ENCODE data around the gene OLFML2B. TPM values are rescaled to one million over a fixed set of nuclear protein-coding genes. Genes with fewer than 3 reads are reported as not detected.
A peak's percentile ranks its signal among the peaks of the same experiment; 100 is the strongest.

Gene OLFML2B
- total RNA-seq, 8 experiments from 2014 or later = 1.0 to 15.3 (median 2.2) TPM

- WGBS, 10 experiments = 27 to 100% (median 71%) methylated on average over 1 to 3 of the region's 3 CpGs; no CpG with 5 or more reads in 3 of the 10 experiments
- H3K4me3 ChIP-seq = no peak overlapping the region
- in situ Hi-C loops (cut with MboI; ENCODE audit: low pct_unique_long_range_greater_than_20kb in 2 of 9, low sequenced_read_pairs in 9 of 9, unreplicated experiment in 9 of 9) = no loop called here
These were observed 8.5 kb downstream of the OLFML2B start for GRCh38 chr1:162015196-162015595.

GRCh38 chr1:162014202-162014601 lies 9.5 kb downstream of the OLFML2B start:
- no peak overlapping the region for H3K27ac ChIP-seq
- WGBS, 10 experiments = 36 to 100% (median 58%) methylated on average over 1 to 2 of the region's 2 CpGs; no CpG with 5 or more reads in 1 of the 10 experiments

More at GRCh38 chr1:162015196-162015595, 8.5 kb downstream of the OLFML2B start:
- no peak overlapping the region for H3K27ac ChIP-seq
- ATAC-seq (replicated peaks in 6 of 8) = no peak
- H3K4me1 ChIP-seq (replicated peaks in 1 of 2) = no peaks in the 10 kb centered on the region

GRCh38 chr1:162013289-162013688 lies 10.4 kb downstream of the OLFML2B start:
- no peak for ATAC-seq (replicated peaks in 6 of 8)
- H3K4me3 ChIP-seq = no peak overlapping the region
- H3K27ac ChIP-seq = no peak overlapping the region
- in situ Hi-C loops (cut with MboI; ENCODE audit: low pct_unique_long_range_greater_than_20kb in 2 of 9, low sequenced_read_pairs in 9 of 9, unreplicated experiment in 9 of 9) = no loop called here
- H3K4me1 ChIP-seq (replicated peaks in 1 of 2) = no peaks in the 10 kb centered on the region

More at GRCh38 chr1:162014202-162014601, 9.5 kb downstream of the OLFML2B start:
- no peak for ATAC-seq (replicated peaks in 6 of 8)
- in situ Hi-C loops (cut with MboI; ENCODE audit: low pct_unique_long_range_greater_than_20kb in 2 of 9, low sequenced_read_pairs in 9 of 9, unreplicated experiment in 9 of 9) = no loop called here
- Histone ChIP-seq H3K4me3 (no peak overlapping the region), H3K4me1 (replicated peaks in 1 of 2) (no peaks in the 10 kb centered on the region)

- Histone ChIP-seq H3K27ac (no peak overlapping the region), H3K4me1 (replicated peaks in 1 of 2) (no peaks in the 10 kb centered on the region), H3K4me3 (no peak overlapping the region)
- in situ Hi-C loops (cut with MboI; ENCODE audit: low pct_unique_long_range_greater_than_20kb in 2 of 9, low sequenced_read_pairs in 9 of 9, unreplicated experiment in 9 of 9) = no loop called here
- 32 to 93% (median 85%) methylated on average over 3 to 8 of the region's 9 CpGs; no CpG with 5 or more reads in 2 of the 10 experiments for WGBS, 10 experiments
- ATAC-seq (replicated peaks in 6 of 8) = no peak
These were observed 12.2 kb downstream of the OLFML2B start for GRCh38 chr1:162011337-162012012.

GRCh38 chr1:162010175-162010506 lies 13.5 kb downstream of the OLFML2B start:
- H3K4me3 ChIP-seq = no peak overlapping the region
- ATAC-seq (replicated peaks in 6 of 8) = no peak
- WGBS, 10 experiments = 50 to 94% (median 71%) methylated on average over 1 to 3 of the region's 3 CpGs; no CpG with 5 or more reads in 5 of the 10 experiments
- in situ Hi-C loops (cut with MboI; ENCODE audit: low pct_unique_long_range_greater_than_20kb in 2 of 9, low sequenced_read_pairs in 9 of 9, unreplicated experiment in 9 of 9) = no loop called here
- H3K27ac ChIP-seq = no peak overlapping the region
- H3K4me1 ChIP-seq (replicated peaks in 1 of 2) = no peaks in the 10 kb centered on the region

GRCh38 chr1:162009501-162010174 lies 14.0 kb downstream of the OLFML2B start:
- no peaks in the 10 kb centered on the region for H3K4me1 ChIP-seq (replicated peaks in 1 of 2)
- no peak overlapping the region for H3K27ac ChIP-seq
- H3K4me3 ChIP-seq = no peak overlapping the region
- no peak for ATAC-seq (replicated peaks in 6 of 8)
- WGBS, 10 experiments = 42 to 76% (median 53%) methylated on average over 1 to 9 of the region's 9 CpGs; no CpG with 5 or more reads in 5 of the 10 experiments
- in situ Hi-C loops (cut with MboI; ENCODE audit: low pct_unique_long_range_greater_than_20kb in 2 of 9, low sequenced_read_pairs in 9 of 9, unreplicated experiment in 9 of 9) = no loop called here

- in situ Hi-C loops (cut with MboI; ENCODE audit: low pct_unique_long_range_greater_than_20kb in 2 of 9, low sequenced_read_pairs in 9 of 9, unreplicated experiment in 9 of 9) = no loop called here
- H3K27ac ChIP-seq = no peak overlapping the region
- 65 to 100% (median 83%) methylated on average over 1 to 5 of the region's 5 CpGs; no CpG with 5 or more reads in 4 of the 10 experiments for WGBS, 10 experiments
- ATAC-seq (replicated peaks in 6 of 8) = no peak
- no peaks in the 10 kb centered on the region for H3K4me1 ChIP-seq (replicated peaks in 1 of 2)
- no peak overlapping the region for H3K4me3 ChIP-seq
These were observed 14.9 kb downstream of the OLFML2B start for GRCh38 chr1:162008799-162009198.

GRCh38 chr1:162007466-162007865 lies 16.2 kb downstream of the OLFML2B start:
- no peaks in the 10 kb centered on the region for H3K4me1 ChIP-seq (replicated peaks in 1 of 2)
- ATAC-seq (replicated peaks in 6 of 8) = no peak
- 57 to 100% (median 96%) methylated on average over 1 to 3 of the region's 3 CpGs; no CpG with 5 or more reads in 4 of the 10 experiments for WGBS, 10 experiments
- H3K27ac ChIP-seq = no peak overlapping the region
- H3K4me3 ChIP-seq = no peak overlapping the region
- in situ Hi-C loops (cut with MboI; ENCODE audit: low pct_unique_long_range_greater_than_20kb in 2 of 9, low sequenced_read_pairs in 9 of 9, unreplicated experiment in 9 of 9) = no loop called here

- in situ Hi-C loops (cut with MboI; ENCODE audit: low pct_unique_long_range_greater_than_20kb in 2 of 9, low sequenced_read_pairs in 9 of 9, unreplicated experiment in 9 of 9) = no loop called here
- WGBS, 10 experiments = 74 to 100% (median 85%) methylated on average over 1 to 5 of the region's 6 CpGs; no CpG with 5 or more reads in 1 of the 10 experiments
- ATAC-seq (replicated peaks in 6 of 8) = no peak
- H3K4me3 ChIP-seq = no peak overlapping the region
- no peaks in the 10 kb centered on the region for H3K4me1 ChIP-seq (replicated peaks in 1 of 2)
- H3K27ac ChIP-seq = no peak overlapping the region
These were observed 17.6 kb downstream of the OLFML2B start for GRCh38 chr1:162006081-162006480.

GRCh38 chr1:162004441-162004950 lies 19.2 kb downstream of the OLFML2B start:
- in situ Hi-C loops (cut with MboI; ENCODE audit: low pct_unique_long_range_greater_than_20kb in 2 of 9, low sequenced_read_pairs in 9 of 9, unreplicated experiment in 9 of 9) = no loop called here
- no peak overlapping the region for H3K4me3 ChIP-seq
- no peak for ATAC-seq (replicated peaks in 6 of 8)
- no peak overlapping the region for H3K27ac ChIP-seq
- no peaks in the 10 kb centered on the region for H3K4me1 ChIP-seq (replicated peaks in 1 of 2)
- WGBS, 10 experiments = 40 to 100% (median 86%) methylated on average over 1 to 3 of the region's 3 CpGs; no CpG with 5 or more reads in 2 of the 10 experiments

GRCh38 chr1:162003830-162004215 lies 19.8 kb downstream of the OLFML2B start:
- Histone ChIP-seq H3K27ac (no peak overlapping the region), H3K4me3 (no peak overlapping the region), H3K4me1 (replicated peaks in 1 of 2) (no peaks in the 10 kb centered on the region)
- WGBS, 10 experiments = 28 to 93% (median 74%) methylated on average over 3 to 5 of the region's 5 CpGs; no CpG with 5 or more reads in 4 of the 10 experiments
- peak in 3 of 8 experiments; percentile 63 to 74 (median 70) for ATAC-seq (replicated peaks in 6 of 8)
- in situ Hi-C loops (cut with MboI; ENCODE audit: low pct_unique_long_range_greater_than_20kb in 2 of 9, low sequenced_read_pairs in 9 of 9, unreplicated experiment in 9 of 9) = no loop called here

GRCh38 chr1:162003061-162003829 lies 20.4 kb downstream of the OLFML2B start:
- in situ Hi-C loops (cut with MboI; ENCODE audit: low pct_unique_long_range_greater_than_20kb in 2 of 9, low sequenced_read_pairs in 9 of 9, unreplicated experiment in 9 of 9) = no loop called here
- WGBS, 10 experiments = 2 to 74% (median 55%) methylated on average over 3 to 15 of the region's 15 CpGs; no CpG with 5 or more reads in 4 of the 10 experiments
- Histone ChIP-seq H3K4me3 (no peak overlapping the region), H3K27ac (no peak overlapping the region), H3K4me1 (replicated peaks in 1 of 2) (no peaks in the 10 kb centered on the region)
- ATAC-seq (replicated peaks in 6 of 8) = peak in 5 of 8 experiments; percentile 29 to 74 (median 42)

GRCh38 chr1:162000053-162000420 lies 23.6 kb downstream of the OLFML2B start:
- no peak for ATAC-seq (replicated peaks in 6 of 8)
- Histone ChIP-seq H3K4me3 (no peak overlapping the region), H3K4me1 (replicated peaks in 1 of 2) (no peaks in the 10 kb centered on the region), H3K27ac (no peak overlapping the region)
- in situ Hi-C loops (cut with MboI; ENCODE audit: low pct_unique_long_range_greater_than_20kb in 2 of 9, low sequenced_read_pairs in 9 of 9, unreplicated experiment in 9 of 9) = no loop called here
- WGBS, 10 experiments = 89 to 100% (median 94%) methylated on average over 1 to 7 of the region's 11 CpGs; no CpG with 5 or more reads in 3 of the 10 experiments
